ENCODE measurements around the gene MIPOL1.
A peak's percentile ranks its signal among the peaks of the same experiment; 100 is the strongest.
"Not testable (repeated sequence)": the region's sequence is repeated elsewhere in the genome, so short reads cannot be mapped to it uniquely, and the experiment has no call there.

The MIPOL1 gene

DNA sequence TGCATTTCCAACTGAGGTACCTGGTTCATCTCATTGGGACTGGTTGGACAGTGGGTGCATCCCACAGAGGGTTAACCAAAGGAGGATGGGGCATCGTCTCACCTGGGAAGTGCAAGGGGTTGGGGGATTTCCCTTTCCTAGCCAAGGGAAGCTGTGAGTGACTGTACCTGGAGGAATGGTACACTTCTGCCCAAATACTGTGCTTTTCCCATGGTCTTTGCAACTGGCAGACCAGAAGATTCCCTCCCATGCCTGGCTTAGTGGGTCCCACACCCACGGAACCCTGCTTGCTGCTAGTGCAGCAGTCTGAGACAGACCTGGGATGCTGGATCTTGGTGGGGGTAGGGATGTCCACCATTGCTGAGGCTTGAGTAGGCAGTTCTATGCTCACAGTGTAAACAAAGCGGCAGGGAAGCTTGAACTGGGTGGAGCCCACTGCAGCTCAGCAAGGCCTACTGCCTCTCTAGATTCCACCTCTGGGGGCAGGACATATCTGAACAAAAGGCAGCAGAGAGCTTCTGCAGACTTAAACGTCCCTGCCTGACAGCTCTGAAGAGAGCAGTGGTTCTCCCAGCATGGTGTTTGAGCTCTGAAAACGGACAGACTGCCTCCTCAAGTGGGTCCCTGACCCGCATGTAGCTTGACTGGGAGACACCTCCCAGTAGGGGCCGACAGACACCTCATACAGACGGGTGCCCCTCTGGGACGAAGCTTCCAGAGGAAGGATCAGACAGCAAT lies 9.7 kb upstream of the MIPOL1 start:
- not testable (repeated sequence) for DNase-seq

- DNase-seq, result not testable (repeated sequence)
Observed at GRCh38 chr14:37189733-37190132, 8.0 kb upstream of the MIPOL1 start.

GRCh38 chr14:37194698-37195097 lies 3.0 kb upstream of the MIPOL1 start:
- no peak for DNase-seq

DNA sequence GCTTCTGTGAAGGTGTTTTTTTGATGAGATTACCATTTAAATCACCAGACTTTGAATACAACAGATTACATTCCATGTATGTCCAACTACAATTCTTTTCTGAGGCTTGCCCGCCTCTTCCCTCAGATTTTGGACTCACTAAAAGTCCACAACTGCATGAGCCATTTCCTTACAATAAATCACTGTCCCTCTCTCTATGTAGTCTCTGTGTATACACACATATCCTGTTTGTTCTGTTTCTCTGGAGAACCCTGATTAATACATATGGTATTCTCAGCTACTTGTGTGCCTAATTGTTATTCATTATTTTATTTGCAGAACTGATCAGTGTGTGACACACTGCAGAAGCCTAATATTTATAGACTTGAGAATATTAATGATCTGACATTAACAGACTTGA lies 2.4 kb upstream of the MIPOL1 start:
- no peak for DNase-seq

DNA sequence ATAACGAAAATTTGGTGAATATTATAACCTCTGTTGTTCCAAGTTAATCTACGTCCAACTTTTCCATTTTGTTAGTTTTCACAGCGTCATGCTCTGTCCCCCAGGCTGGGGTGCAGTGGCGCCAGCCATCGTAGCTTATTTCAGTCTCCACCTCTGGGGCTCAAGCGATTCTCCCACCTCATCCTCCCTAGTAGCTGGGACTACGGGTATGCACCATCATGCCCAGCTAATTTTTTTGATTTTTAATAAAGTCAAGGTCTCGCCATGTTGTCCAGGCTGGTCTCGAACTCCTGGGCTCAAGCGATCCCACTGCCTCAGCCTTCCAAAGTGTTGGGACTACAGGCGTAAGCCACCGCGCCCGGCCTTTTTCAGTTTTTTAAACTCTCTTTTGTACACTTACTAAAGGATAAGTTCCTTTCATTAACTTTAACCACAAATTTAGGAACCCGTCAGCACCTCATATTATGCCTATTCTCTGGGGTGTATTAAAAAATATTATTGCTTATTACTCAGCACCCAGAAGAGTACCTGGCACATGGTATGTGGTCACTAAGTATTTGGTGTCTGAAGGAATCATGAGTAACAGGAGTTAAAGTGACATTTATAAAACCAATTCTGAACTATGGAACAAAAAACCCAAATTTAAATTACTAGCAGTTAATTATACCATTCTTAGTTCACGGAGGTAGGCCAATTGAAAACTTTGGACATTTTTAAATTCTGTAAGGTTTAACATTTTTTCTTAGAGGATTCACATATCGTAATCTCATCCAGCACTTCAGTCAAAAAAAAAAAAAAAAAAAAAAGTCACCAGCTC lies 925 bp upstream of the MIPOL1 start:
- no peak for DNase-seq

GRCh38 chr14:37198273-37198598 lies 499 bp downstream of the MIPOL1 start:
- DNase-seq, result no peak

GRCh38 chr14:37198907-37199306 lies 1.2 kb downstream of the MIPOL1 start:
- DNase-seq, result no peak

DNA sequence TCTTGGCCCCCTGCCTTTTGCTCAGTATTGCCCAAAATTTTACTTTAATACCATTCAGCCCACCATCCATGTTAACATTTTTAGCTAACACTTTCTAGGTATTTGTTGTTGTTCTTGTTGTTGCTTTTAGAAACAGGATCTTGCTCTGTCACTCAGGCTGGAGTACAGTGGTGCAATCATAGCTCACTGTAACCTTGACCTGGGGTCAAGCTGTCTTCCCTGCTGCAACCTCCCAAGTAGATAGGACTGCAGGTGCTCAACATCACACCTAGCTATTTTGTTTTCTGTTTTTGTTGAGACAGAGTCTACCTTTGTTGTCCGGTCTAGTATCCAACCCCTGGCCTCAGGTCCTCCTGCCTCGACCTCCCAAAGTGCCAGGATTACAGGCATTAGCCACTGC lies 4.0 kb downstream of the MIPOL1 start:
- no peak for DNase-seq

- no peak for DNase-seq
Observed at GRCh38 chr14:37202265-37202664, 4.5 kb downstream of the MIPOL1 start.

DNA sequence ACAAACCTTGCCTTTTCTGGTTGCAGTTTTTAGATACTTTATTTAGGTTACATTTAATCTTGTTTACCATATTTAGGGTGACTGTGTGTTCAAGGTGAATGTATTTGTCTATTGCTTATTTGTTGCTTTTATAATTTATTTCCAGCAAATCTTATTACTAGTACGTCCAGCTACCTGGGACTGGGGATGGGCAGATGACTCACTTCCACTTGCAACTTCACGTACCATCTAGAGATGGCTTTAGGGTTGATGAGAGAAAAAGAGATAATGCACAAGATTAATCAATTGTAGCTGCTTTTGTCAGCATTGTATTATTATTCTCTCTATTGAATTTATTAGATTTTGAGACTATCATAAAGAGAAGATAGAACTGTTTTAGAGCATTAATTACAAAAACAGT lies 5.1 kb downstream of the MIPOL1 start:
- no peak for DNase-seq

GRCh38 chr14:37203423-37203822 lies 5.7 kb downstream of the MIPOL1 start:
- DNase-seq, result no peak

GRCh38 chr14:37205623-37206605 lies 8.2 kb downstream of the MIPOL1 start:
- DNase-seq, result not testable (repeated sequence)

DNA sequence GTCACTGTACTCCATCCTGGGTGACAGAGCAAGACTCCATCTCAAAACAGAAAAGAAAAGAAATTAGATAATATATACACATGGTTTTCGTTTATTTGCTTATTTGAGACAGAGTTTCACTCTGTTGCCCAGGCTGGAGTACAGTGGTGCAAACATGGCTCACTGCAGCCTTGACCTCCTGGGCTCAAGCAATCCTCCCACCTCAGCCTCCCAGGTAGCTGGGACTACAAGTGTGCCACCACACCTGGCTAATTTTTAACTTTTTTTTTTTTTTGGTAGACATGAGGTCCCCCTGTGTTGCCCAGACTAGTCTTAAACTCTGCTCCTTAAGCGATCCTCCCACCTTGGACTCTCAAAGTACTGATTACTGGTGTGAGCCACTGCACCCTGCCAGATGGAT lies 11.9 kb downstream of the MIPOL1 start:
- not testable (repeated sequence) for DNase-seq

DNA sequence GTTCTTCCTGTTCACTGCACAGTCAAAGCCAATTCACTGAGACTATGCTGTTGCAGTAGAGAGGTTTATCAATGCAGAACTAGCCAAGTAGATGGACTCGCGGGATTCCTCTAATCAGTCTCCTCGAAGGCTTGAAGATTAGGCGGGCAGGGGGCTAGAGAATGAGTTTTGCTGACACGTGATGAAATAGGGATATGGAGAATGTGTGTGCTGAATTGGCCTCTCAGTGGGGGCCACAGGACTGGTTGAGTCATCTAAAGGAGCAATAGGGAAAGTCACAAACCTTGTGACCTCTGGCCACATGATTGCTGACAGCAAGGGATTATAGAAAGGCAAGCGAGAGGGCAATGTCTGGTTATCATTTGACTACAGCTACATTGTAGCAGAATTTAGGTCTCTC lies 12.7 kb downstream of the MIPOL1 start:
- no peak for DNase-seq

DNA sequence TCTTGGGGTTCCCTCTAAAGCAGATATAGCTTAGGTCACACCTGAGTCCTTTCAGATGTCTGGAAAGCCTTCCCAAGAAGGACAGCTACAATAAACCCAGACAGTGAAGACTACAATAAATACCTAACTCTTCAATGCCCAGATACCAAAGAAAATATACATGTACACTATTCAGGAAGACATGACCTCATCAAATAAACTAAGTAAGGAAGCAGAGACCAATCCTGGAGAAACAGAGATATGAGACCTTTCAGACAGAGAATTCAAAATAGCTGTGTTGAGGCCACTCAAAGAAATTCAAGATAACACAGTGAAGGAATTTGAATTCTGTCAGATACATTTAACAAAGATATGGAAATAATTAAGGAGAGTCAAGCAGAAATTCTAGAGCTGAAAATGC lies 15.3 kb downstream of the MIPOL1 start:
- no peak for DNase-seq

DNA sequence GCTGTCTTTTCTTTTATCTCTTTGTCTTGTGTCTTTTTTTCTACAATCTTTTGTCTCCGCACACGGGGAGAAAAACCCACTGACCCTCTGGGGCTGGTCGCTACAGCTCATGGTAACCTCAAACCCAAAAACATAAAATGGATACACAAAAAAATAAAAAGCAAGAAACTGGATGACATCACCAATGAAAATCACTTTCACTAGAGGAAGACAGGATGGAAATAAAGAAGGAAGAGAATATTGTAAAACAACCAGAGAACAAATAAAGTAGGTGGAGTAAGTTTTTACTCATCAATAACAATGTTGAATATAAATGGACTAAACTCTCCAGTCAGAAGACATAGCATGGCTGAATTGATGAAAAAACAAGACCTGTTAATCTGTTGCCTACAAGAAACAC lies 17.6 kb downstream of the MIPOL1 start:
- DNase-seq, result no peak

DNA sequence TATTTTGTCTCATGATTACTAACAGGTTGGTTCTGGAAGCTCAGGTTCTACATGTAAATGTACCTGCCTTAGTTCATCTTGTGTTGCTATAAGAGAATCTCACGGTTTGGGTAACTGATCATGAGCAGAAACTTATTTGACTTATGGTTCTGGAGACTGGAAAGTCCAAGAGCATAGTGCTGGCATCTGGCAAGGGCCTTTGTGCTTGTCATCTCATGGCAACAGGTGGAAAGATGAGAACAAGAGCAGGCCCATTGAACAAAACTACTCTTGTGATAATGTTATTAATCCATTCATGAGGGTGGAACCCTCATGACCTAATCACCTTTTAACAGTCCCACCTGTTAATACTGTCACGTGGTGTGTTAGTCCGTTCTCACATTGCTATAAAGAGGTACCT lies 23.3 kb downstream of the MIPOL1 start:
- no peak for DNase-seq

GRCh38 chr14:37223947-37224474 lies 26.3 kb downstream of the MIPOL1 start:
- no peak for DNase-seq

DNA sequence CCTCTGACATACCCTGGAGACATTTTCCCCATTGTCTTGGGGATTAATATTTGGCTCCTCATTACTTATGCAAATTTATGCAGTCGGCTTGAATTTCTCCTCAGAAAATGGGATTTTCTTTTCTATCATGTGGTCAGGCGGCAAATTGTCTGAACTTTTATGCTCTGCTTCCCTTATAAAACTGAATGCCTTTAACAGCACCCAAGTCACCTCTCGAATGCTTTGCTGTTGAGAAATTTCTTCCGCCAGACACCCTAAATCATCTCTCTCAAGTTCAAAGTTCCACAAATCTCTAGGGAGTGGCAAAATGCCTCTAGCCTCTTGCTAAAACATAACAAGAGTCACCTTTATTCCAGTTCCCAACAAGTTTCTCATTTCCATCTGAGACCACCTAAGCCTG lies 27.9 kb downstream of the MIPOL1 start:
- not testable (repeated sequence) for DNase-seq

DNA sequence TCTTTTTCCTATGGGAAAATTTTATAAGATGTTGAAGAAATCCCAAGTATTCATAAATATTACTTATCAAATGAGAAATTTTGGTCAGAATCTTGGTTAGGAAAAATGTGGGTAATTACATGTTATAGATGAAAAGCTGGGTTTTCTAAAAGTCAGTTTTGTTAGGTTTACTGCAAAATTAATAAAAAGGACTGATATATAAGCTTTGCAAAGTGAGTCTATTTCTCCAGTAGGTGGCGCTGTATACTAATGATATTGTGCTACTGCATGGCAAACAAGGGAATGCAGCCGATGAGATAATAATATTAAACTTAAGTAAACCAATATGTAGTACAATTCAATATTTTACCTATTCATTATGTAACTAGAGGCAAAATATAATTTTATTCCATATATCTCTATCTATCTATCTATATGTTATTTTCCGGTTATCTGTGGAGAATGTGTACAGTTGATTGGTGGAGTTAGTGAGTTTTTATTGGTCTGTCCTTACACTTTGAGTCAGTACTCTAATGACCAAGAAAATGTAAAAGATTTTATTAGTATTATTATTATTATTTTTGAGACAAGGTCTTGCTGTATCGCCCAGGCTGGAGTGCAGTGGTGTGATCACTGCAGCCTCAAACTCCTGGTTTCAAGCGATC lies 32.9 kb downstream of the MIPOL1 start:
- DNase-seq, result peak; percentile 80

DNA sequence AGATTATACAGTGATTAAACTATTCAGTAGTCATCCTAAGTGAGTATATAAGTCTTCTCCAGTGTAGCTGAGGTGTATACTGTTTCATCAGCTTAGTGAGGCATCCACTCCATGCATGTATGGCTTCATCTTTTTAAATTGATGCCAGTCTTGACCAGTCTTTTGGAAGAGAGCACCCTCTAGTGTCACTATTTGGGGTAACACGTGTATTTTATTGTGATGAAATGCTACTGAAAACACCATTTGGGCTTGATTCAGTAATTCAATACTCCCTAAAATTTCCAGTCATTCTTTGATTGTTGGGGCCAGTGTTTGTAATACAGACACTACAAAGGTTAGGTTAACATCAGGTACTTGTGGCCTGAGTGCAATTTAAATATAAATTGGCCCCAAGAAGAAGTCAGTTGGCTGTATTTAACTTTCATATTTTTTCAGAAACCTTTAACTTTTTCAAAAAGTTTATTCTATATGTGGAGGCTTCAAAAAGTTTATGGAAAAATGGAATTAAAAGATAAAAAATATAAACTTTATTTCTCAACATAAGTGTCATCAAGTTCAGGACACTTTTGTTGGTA lies 35.3 kb downstream of the MIPOL1 start:
- peak; percentile 63 for DNase-seq

- no peak for DNase-seq
Observed at GRCh38 chr14:37234222-37234621, 36.5 kb downstream of the MIPOL1 start.

All from eye (tissue), 1 donor.